AG10803 (cell line): ENCODE data around the gene GLT1D1.

Source experiments
- DNase-seq: peaks from one replicate; pipeline ENCODE4 v3.0.0; 2010; ENCODE audit warnings: low read depth
- H3K4me3 ChIP-seq: 2 replicates; pipeline ENCODE4 v1.5.1; 2011; ENCODE audit warnings: mild to moderate bottlenecking, low read length, control low read depth
- CTCF ChIP-seq: conservative IDR thresholded peaks from 2 replicates; pipeline ENCODE4 v1.5.1; 2011; ENCODE audit warnings: mild to moderate bottlenecking, low read length, control low read depth, inconsistent platforms

Gene GLT1D1

GRCh38 chr12:129028844-129029243 is 175.6 kb downstream of the GLT1D1 start:
- DNase-seq = no peak
- no peak for TF ChIP-seq CTCF
- H3K4me3 ChIP-seq = no peak overlapping the region
